Measurements from ENCODE around the gene PHF12. TPM values are rescaled to one million over a fixed set of nuclear protein-coding genes. Genes with fewer than 3 reads are reported as not detected.

The PHF12 gene
- total and polyA plus RNA-seq, 11 donors, result 8.2 to 31.2 (median 20.9) TPM

DNA sequence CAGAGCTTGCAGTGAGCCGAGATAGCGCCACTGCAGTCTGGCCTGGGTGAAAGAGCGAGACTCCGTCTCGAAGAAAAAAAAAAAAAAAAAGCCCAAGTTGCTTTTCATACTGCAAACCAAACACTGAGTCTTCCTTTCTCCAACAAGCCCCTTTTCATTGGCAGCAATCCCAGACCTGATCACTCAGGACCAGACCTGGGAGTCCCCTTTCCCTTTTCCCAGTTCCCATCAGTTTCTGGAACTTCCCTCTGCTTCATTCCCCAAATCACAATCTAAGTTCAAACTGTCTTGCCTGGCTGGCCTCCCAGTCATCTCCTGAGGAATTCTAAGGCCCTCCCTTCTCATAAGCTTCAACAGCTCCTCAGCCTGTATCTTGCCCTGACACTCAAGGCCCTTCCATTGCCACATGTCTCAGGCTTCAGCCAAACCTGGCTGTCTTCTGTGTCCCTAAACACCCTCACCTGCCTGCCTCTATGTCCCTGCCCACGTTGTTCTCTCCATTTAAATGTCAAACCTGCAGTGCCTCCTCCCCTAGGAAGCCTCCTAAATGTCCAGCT lies 11.8 kb upstream of the PHF12 start:
- intact Hi-C loops (cut with DNase I), result loop anchor here in 1 of 10 donors (10.0 kb wide), 1 partner anchor 262 kb away; no protein-coding TSS in a partner anchor
- Histone ChIP-seq H3K36me3 (no peaks in the 10 kb centered on the region), H3K27me3 (peaks cover 0 to 8% (median 0%) of the 10 kb centered on the region in 9 donors), H3K9me3 (no peaks in the 10 kb centered on the region), H3K27ac (no peak overlapping the region), H3K4me3 (no peak overlapping the region), H3K4me1 (peaks cover 0 to 15% (median 7%) of the 10 kb centered on the region in 12 donors)
- TF ChIP-seq, protein P1, sequence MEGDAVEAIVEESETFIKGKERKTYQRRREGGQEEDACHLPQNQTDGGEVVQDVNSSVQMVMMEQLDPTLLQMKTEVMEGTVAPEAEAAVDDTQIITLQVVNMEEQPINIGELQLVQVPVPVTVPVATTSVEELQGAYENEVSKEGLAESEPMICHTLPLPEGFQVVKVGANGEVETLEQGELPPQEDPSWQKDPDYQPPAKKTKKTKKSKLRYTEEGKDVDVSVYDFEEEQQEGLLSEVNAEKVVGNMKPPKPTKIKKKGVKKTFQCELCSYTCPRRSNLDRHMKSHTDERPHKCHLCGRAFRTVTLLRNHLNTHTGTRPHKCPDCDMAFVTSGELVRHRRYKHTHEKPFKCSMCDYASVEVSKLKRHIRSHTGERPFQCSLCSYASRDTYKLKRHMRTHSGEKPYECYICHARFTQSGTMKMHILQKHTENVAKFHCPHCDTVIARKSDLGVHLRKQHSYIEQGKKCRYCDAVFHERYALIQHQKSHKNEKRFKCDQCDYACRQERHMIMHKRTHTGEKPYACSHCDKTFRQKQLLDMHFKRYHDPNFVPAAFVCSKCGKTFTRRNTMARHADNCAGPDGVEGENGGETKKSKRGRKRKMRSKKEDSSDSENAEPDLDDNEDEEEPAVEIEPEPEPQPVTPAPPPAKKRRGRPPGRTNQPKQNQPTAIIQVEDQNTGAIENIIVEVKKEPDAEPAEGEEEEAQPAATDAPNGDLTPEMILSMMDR (IDR thresholded peaks at IDR 0.05), result no peak
- no peak for TF ChIP-seq POLR2A (IDR thresholded peaks at IDR 0.05)
- WGBS, 4 donors, result 55 to 66% (median 59%) methylated on average over 6 of the region's 6 CpGs
- ATAC-seq (no peak), DNase-seq (peak in 1 of 5 donors; percentile 0)

DNA sequence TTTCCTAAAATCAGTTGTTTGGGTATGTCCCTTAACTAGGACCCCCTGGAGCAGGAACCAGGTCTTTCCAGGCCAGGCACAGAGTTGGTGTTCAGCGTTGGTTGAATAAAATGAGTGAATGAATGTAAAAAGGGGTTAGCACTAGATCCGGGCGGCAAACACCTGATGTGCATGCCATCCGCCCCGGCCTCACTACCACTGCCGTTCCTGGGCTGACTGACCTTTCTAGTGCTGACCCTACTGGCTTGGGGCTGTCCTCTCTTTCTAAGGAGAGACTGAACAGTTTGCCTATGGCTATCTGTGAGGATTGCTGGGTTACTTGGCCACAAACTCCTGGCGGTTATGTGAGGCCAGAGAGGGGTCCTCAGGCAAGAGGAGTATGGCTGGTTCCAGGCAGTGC lies 10.1 kb upstream of the PHF12 start:
- no peaks in the 10 kb centered on the region for H3K9me3 ChIP-seq

DNA sequence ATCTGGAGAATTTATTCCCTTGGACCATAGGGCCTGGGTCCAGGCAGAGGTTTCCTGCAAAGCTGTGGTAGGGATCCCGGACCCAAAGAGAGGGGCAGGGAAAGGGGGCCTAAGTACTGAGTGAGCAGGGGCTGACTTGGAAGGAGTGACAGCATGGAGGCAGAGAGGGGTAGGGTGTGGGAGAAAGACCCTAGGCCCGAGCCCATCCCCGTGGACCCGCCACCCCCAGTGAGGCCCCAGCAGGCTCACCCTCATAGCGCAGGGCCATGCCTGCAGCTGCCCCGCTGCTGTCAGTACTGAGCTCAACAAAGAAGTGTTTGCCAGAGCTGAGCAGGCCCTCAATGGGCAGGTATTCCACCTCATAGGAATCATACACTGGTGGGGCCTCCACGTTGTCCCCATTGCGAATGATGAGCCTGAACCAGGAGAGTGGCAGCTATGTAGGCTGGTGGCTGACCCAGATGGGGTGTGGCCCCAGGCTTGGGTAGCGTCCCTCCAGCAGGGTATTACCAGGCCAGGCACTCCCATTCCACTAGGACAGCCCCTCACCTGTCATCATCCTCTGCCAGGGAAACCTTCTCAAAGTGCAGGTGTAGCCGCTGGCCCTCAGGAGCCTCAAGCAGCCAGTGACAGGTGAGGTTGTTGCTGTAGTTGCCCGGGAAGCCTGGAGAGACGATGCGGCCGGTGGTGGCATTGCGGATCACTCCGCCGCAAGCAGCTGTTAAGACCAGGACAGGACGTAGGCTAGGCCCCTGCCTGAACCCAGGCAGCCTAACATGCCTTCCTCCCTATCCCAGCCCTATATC lies 9.1 kb upstream of the PHF12 start:
- Histone ChIP-seq H3K4me3 (no peak overlapping the region), H3K36me3 (no peaks in the 10 kb centered on the region), H3K9me3 (no peaks in the 10 kb centered on the region), H3K27ac (no peak overlapping the region), H3K27me3 (peaks cover 0 to 8% (median 0%) of the 10 kb centered on the region in 9 donors), H3K4me1 (peaks cover 0 to under 1% (median 0%) of the 10 kb centered on the region in 12 donors)
- ATAC-seq, result no peak
- intact Hi-C loops (cut with DNase I), result loop anchor here in 1 of 10 donors (10.0 kb wide), 1 partner anchor 264 kb away; no protein-coding TSS in a partner anchor
- DNase-seq, result peak in 1 of 5 donors; percentile 44
- no peak for TF ChIP-seq POLR2A (IDR thresholded peaks at IDR 0.05)
- 95 to 97% (median 96%) methylated on average over 10 to 18 of the region's 18 CpGs for WGBS, 4 donors

More for the DNA sequence above, 10.1 kb upstream of the PHF12 start:
- Histone ChIP-seq H3K27me3 (peaks cover 0 to 8% (median 0%) of the 10 kb centered on the region in 9 donors), H3K4me3 (no peak overlapping the region), H3K4me1 (peaks cover 0 to 4% (median 0%) of the 10 kb centered on the region in 12 donors), H3K36me3 (no peaks in the 10 kb centered on the region), H3K27ac (no peak overlapping the region)
- WGBS, 4 donors, result 90 to 93% (median 92%) methylated on average over 7 of the region's 7 CpGs
- no peak for DNase-seq
- intact Hi-C loops (cut with DNase I), result loop anchor here in 1 of 10 donors (10.0 kb wide), 1 partner anchor 263 kb away; no protein-coding TSS in a partner anchor
- TF ChIP-seq, protein P1 (IDR thresholded peaks at IDR 0.05), result no peak
- no peak for TF ChIP-seq POLR2A (IDR thresholded peaks at IDR 0.05)
- ATAC-seq, result no peak

DNA sequence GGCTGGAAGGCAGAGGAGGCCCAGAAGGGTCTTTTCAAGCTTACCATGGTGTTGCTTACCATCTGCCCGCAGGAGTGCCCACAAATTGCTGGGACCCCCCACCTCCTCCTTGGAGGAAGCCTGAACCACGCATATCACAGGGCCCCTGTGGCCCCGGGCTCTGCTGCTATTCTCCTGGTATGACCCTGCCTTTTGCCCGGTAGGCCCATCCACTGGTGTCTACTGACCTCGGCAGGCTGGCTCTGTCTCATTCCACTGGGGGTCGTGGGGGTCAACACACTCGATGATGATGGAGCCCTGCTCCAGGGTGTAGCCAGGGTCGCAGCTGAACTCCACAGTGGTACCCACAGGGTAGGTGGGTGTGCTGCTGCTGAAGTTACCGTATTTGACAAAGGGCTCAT lies 8.2 kb upstream of the PHF12 start:
- Histone ChIP-seq H3K4me1 (no peaks in the 10 kb centered on the region), H3K4me3 (no peak overlapping the region), H3K9me3 (no peaks in the 10 kb centered on the region), H3K36me3 (no peaks in the 10 kb centered on the region), H3K27me3 (peaks cover 0 to 6% (median 0%) of the 10 kb centered on the region in 9 donors), H3K27ac (no peak overlapping the region)
- TF ChIP-seq, protein P1 (IDR thresholded peaks at IDR 0.05), result no peak
- no peak for TF ChIP-seq POLR2A (IDR thresholded peaks at IDR 0.05)
- 87 to 90% (median 89%) methylated on average over 5 to 9 of the region's 9 CpGs for WGBS, 4 donors
- intact Hi-C loops (cut with DNase I), result loop anchor here in 1 of 10 donors (10.0 kb wide), 1 partner anchor 625 kb away; the partner anchor contains the start of genes IFT20 and TNFAIP1
- ATAC-seq, result no peak
- no peak for DNase-seq
